Stimulated activated CD8-positive, alpha-beta memory T cell treated with anti-CD3 and anti-CD28 coated beads, Interleukin-15, amount 100 ng/mL, for 4 hours (primary cell): ENCODE measurements around the gene TMEM151B.

Experiments
- DNase-seq, 2 donors: peaks; one replicate each; pipeline ENCODE4 v3.0.0-alpha.2; 2020; ENCODE audit warnings: low read depth in 2 of 2

TMEM151B gene

DNA sequence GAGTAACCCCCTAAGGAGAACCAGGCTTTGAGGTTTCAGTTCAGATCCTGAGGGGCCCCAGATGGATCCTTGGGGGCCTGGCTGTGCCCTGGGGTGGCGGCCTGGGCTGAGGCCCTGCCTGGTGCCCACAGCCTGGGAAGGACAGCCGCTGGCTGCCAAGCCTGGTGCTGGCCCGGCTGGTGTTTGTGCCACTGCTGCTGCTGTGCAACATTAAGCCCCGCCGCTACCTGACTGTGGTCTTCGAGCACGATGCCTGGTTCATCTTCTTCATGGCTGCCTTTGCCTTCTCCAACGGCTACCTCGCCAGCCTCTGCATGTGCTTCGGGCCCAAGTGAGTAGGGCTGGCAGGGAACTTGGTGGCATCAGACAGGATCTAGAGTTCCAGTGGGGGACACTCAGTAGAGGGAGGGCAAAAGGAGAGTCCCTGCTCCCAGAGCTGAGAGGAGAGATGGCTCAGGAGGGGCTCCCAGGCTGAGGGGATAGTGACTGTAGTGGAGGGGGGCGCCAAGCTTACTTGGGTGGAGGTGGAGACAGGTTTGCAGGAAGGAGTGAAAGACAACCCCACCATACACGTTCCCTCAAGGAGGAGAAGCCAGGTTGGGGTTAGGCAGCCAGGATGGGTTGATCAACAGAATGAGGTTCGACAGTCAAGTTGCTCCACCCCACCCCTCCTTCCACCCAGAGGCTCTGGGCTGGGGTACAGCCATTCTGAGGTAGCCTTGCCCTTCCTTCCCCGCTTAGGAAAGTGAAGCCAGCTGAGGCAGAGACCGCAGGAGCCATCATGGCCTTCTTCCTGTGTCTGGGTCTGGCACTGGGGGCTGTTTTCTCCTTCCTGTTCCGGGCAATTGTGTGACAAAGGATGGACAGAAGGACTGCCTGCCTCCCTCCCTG, 37.3 kb upstream of the TMEM151B start:
- no peak for DNase-seq

DNA sequence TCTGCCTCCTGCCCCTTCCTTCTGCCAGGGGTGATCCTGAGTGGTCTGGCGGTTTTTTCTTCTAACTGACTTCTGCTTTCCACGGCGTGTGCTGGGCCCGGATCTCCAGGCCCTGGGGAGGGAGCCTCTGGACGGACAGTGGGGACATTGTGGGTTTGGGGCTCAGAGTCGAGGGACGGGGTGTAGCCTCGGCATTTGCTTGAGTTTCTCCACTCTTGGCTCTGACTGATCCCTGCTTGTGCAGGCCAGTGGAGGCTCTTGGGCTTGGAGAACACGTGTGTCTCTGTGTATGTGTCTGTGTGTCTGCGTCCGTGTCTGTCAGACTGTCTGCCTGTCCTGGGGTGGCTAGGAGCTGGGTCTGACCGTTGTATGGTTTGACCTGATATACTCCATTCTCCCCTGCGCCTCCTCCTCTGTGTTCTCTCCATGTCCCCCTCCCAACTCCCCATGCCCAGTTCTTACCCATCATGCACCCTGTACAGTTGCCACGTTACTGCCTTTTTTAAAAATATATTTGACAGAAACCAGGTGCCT, 36.6 kb upstream of the TMEM151B start:
- DNase-seq = no peak

DNA sequence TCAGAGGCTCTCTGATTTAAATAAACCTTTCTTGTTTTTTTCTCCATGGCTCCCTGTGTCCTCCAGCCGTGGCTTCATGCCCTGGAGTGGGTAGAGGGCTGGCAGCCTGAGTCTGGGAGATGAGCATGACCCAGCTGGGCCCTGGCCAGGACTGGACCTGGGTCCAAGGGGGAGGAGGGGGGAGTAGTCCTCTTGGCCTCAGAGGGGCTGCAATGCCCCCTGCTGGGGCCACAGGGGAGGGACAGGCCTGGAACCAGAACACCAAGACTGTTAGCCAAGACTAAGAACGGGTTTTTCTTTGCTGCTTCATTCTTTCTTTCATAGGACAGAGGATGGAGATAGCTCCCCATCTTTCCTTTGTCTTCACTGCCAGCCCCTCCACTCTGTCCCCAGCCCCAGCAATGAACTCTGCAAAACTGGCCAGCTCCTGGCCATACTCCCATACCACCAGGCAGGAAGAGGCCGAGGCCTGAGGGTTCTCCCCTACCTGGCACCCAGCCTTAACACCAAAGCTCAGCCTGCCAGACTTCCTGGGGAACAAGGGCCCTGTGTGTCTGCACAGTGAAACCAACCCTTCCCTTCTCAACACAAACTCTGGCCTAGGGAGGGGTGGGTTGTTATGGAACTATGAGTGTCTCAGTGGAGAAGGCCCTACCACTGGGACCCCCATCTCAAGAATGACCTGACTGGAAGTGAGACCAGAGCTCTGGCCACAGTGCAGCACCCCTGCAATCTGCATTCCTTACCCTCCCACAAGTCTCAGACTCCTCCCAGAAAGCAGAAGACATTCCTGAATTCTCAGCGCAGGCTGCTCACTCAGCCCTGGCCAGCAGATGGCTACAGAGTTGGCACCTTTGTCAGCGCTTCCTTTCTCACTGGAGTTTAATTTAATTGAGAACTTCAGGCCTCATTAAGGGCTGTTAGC, 35.9 kb upstream of the TMEM151B start:
- DNase-seq = no peak

DNA sequence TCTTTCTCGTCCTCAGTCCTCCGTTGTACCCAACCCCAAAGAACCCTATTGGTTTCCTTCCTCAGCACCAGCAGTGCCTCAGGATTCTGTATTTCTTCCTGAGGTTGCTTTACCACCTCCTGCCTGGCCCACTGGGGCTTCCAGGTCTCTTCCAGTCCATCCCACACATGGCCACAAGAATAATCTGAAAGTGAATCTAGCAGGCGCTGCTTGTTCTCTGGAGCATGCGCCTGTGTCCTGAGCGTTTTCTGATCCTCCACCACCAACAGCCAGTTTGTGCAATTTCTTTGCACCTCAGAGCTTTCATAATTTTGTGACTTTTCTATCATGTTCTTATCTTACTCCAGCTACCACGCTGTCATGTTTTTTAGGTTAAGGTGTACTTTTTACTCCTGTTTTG, 35.0 kb upstream of the TMEM151B start:
- DNase-seq = no peak

DNA sequence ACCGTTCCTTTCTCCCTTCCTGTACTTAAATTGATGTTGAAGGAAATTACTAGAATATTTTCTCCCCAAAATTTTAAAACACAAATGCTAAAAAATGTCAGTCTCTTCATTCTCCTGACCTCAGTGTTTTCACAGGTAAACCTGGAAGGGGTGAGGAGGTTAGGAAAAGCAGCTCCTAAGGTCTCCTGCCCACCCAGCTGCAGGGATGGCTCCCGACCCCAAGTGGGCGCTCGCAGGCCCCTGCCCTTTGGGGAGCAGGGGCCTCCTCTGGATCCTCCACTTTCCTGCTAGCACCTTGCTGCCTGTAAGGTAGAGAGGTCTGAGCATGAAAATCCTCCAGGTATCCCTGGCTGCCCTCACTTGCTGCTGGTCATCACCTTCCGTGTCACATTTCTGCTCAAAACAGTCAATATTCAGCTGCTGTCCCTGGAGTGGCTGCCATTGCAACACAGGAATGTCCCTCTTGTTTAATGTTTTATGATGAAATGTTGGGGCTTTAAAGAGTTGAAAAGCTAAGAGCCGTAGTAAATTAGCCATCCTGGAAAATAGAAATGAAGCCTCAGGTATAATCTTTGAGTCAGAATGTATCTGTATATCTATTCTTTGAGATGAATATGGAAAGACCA, 34.2 kb upstream of the TMEM151B start:
- DNase-seq = no peak

DNA sequence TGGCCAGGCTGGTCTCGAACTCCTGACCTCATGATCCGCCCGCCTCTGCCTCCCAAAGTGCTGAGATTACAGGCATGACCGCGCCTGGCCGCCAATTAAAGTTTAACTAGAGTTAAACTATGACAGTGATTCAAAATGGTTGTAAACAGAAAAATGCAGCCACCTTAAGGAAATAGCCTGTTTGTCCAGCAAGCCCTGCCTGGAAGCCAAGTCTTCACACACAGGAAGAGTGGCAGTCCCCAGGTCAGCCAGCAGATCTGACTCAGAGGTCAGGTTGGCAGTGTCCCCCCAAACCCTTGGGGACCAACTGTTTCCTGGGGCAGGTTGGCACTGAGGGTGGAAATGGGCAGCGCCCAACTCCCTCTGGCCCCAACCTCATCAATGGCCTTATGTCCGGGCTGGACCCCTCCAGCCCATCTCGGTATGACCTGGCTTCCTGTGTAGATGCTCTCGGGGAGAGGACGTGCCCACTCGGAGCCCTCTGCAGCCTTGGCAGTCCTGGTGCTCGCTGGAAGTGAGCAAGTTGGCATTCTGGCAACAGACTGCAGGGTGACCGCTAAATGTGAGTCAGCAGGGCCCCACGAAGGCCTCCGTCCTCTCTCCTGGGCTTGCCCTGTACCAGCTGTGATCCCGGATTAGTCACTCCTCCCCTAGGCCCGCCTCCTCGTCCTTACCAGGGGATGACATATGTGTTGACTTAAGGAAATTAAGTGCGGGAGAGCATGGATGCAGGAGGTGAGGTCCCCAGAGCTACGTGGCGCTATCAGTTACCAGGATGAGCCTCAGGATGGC, 33.0 kb upstream of the TMEM151B start:
- peak in 1 of 2 donors; percentile 51 for DNase-seq

DNA sequence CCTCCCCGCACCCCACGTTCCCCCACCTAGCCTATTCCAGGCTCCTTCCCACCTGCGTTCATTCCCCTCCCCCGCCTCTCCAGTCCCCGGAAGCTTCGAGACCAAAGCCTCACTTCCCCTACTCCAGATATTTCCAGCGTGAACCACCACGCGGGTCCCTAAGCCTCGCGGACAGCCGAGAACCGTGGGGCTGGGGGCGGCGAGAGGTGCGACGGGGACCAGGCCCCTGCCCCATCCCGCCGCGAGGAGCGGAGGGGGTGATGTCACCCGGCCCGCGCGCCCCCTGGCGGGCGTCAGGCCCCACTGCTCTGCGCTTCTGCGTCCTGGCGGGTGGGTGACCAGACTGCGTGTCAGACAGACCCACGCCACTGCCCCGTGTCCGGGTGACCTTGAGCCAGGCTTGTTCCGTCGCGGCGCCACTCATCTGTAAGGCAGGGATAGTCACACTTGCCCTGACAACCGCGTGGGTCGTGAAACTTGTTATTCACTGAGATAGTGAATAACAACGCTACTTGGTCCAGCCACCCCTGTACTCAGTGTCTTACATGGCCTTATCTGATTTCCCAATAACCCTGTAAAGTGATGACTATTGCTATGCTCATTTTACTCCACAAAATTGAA, 32.3 kb upstream of the TMEM151B start:
- peak; percentile 38 to 56 for DNase-seq

DNA sequence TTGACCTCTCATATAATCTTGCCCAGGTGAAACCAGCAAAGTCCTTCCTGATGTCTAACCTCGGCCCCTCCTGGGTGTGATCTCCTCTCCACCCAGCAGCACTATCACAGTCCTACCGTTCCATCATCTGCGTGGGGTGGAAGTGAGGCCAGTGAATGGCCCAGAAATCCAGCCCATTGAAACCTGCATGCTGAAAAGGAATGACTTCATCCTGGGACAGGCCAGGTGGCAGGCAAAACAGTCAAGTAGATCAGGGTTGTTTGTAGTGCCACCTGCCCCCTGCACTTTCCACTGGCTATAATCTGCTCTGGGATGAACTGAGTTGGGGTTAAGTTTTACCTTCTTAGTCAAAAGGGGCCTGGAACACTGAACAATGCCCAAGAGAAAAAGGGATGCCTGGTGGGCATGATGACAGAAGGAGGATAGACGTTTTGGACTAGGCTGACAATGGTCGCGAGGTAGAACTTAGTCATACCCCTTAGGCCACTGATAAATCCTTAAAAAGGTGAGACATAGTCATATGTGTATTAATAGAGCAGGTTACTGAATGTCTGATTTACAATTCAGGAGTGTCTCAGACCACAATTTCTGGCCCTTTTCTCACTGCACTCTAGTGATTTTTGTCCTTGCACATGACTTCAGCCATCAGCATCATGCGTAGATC, 31.4 kb upstream of the TMEM151B start:
- DNase-seq = no peak

DNA sequence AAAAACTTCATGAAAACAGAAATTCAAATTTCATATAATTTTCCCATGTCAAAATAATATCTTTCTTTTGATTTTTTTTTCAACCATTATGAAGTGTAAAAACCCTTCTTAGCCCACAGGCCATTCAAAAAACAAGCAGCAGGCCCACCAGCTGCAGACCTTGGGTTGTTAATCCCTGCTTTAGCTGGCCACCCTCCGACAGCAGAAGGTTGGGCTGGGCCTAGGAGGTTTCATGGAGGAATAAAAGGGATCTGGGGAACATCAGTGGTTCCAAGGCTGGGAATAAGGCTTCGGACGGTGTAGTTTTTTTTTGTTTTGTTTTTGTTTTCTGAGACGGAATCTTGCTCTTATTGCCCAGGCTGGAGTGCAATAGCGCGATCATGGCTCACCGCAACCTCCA, 26.9 kb upstream of the TMEM151B start:
- no peak for DNase-seq

DNA sequence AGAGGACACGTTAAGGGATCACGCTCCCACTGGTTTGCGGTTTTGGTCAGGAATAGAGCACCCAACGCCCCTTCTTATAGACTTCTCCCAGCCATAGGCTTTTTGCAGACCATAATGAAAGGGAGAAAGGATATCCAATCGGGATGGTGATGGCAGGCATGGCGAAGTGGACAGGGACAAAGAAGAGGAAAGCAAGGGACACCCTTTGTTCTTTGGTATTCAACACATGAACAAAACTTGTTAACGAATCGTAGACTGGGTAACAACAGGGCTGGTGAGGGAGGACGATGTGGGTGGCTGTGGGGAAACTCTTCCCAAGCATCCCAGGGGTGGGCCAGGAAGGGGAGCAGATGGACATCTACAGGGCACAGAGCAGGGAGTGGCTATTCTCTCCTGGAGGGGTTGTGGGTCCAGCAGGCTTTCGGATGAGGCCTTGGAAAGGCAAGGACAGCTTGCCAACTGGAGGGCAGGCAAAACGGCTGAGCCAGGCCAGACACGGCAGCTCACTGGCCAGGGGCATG, 24.8 kb upstream of the TMEM151B start:
- DNase-seq = no peak

DNA sequence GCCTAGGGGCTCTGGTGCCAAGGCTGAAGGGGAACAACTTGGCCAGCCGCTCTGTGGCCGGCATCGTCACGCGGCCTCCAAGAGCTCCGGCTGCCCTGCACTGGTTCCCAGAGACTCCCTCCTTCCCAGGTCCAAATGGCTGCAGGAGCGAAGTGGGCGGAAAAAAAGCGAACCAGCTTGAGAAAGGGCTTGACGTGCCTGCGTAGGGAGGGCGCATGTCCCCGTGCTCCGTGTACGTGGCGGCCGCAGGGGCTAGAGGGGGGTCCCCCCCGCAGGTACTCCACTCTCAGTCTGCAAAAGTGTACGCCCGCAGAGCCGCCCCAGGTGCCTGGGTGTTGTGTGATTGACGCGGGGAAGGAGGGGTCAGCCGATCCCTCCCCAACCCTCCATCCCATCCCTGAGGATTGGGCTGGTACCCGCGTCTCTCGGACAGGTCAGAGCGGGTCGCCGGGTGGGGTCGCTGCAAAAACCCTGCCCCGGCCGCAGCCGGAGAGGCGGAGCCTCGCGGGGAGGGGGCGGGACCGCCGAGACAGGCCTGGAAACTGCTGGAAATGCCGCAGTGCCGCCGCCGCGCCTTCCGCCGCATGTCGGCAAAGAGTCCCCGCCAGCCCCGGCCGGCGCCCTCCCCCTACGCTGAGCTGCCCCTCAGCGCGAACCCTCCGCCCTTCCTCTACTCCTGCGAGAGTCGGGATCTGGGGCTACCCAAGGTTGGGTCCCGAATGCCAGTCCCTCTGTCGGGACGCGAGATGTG, 24.2 kb upstream of the TMEM151B start:
- peak; percentile 66 to 79 for DNase-seq

DNA sequence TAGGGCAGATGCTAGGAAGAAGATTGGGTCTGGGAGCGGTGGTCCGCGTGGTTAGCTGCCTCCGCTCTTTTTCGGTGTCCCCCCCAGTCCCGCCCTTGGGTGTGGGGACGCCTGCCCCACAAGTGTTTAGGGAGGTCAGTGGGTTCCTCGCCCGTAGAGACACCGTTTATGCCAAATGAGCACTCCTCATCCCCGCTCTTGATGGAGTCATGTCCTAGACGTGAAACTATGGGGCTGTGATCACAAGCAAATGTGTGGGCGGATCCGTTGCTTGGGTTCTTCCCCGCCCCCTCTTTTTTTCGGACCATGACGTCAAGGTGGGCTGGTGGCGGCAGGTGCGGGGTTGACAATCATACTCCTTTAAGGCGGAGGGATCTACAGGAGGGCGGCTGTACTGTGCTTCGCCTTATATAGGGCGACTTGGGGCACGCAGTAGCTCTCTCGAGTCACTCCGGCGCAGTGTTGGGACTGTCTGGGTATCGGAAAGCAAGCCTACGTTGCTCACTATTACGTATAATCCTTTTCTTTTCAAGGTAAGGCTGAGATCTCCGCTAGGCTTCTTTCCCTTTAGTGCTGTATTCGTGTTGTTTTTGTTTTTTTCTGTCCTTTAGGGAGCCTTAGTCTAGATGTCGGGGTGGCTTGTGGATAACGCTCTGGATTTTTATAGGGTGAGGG, 23.4 kb upstream of the TMEM151B start, which contains the start of gene HSP90AB1:
Gene HSP90AB1 (plus strand): TSS at position 439 of the 675 bp plus-strand sequence. CDS start 1,529 bp downstream, outside the sequence.
- DNase-seq = peak; percentile 92 to 98

DNA sequence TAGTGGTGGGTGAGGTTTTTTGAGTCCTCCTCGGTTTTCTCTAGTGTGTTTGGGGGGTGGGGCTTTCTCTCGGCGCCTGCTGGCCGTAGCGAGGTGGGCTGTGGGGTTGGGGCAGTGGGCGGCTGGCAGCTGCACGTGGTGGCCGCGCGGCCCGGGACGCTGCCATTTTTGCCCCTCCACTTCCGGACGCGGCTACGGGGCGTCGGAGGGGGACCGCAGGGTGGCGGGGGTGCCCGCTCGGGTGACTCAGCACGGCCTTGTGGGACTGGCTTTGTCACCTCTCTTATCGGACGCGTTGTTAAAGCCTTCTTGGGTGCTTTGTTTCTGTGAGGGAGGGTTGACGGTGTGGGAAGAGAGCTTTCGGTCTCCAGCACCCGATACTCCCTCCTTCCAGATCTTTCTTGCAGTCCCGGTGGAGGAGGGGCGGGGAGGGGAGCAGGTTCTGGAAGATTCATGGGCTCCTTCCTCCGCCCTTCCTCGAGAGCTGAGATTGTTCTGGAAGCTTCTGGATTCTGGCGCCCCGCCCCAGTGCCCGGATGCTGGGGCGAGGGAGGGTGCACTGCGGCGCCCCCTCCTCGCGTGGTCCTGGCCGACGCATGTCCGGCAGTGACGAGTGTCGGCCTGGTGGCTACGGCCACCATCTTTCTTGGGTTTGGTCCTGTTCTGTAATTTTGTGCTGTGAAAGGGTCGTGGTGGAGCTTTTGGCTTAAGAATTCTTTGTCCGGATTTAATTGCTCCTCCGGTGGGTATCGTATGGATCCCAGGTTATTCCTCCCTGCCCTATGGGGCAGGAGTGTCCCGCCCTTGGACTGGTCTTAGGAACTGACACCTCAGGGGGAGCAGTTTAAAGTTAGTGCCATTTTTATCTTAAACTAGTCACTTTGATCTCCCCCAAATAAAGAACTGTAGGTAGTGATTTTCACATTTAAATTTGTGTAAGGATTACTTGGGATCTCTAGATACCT, 22.6 kb upstream of the TMEM151B start:
- peak; percentile 87 to 89 for DNase-seq

DNA sequence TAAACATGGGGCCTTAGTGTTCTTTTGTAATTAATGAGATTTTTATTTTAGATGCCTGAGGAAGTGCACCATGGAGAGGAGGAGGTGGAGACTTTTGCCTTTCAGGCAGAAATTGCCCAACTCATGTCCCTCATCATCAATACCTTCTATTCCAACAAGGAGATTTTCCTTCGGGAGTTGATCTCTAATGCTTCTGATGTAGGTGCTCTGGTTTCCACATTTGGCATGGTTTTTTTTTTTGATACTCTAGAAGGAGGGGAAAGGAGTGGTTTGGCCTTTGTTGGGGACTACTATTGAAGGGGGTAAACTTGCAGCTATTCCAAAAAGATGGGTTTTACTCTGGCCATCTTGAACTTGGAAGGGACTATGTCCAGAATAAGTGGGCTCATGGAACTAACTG, 21.7 kb upstream of the TMEM151B start:
- DNase-seq = no peak

DNA sequence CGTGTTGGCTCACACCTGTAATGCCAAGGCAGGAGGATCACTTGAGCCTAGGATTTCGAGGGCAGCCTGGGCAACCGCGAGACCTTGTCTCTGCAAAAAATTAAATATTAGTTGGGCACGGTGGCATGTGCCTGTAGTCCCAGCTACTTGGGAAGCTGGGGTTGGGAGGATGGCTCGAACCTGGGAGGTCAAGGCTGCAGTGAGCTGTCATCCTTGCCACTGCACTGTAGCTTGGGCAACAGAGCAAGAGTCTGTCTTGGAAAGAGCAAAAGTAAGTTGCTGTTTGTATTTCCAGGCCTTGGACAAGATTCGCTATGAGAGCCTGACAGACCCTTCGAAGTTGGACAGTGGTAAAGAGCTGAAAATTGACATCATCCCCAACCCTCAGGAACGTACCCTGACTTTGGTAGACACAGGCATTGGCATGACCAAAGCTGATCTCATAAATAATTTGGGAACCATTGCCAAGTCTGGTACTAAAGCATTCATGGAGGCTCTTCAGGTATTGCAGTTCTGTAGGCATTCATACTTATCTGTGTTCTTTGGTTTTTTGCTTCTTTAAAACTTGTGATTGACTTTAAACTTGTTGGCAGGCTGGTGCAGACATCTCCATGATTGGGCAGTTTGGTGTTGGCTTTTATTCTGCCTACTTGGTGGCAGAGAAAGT, 21.0 kb upstream of the TMEM151B start:
- DNase-seq = no peak

DNA sequence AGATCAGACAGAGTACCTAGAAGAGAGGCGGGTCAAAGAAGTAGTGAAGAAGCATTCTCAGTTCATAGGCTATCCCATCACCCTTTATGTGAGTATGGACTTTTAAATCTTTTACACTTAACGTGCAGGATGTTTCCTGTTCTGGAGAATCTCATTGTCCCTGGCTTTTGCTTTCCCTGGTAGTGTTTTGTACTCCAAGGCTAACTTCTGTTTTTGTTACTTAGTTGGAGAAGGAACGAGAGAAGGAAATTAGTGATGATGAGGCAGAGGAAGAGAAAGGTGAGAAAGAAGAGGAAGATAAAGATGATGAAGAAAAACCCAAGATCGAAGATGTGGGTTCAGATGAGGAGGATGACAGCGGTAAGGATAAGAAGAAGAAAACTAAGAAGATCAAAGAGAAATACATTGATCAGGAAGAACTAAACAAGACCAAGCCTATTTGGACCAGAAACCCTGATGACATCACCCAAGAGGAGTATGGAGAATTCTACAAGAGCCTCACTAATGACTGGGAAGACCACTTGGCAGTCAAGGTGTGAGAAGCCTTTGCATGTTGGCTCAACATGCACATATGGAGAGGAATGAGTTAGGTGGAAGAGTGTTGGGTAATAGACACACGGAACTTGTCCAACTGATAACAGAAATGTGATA, 20.1 kb upstream of the TMEM151B start:
- no peak for DNase-seq
